NCI-H510A treated with DMSO at 0.1 percent for 48 hours (cell line): ENCODE measurements around the gene SELENOW.
"Not testable (repeated sequence)": the region's sequence is repeated elsewhere in the genome, so short reads cannot be mapped to it uniquely, and the experiment has no call there.

Source experiments
- DNase-seq: peaks from one replicate; lab custom pipeline; 2025; lab: John Stamatoyannopoulos, UW

SELENOW gene

DNA sequence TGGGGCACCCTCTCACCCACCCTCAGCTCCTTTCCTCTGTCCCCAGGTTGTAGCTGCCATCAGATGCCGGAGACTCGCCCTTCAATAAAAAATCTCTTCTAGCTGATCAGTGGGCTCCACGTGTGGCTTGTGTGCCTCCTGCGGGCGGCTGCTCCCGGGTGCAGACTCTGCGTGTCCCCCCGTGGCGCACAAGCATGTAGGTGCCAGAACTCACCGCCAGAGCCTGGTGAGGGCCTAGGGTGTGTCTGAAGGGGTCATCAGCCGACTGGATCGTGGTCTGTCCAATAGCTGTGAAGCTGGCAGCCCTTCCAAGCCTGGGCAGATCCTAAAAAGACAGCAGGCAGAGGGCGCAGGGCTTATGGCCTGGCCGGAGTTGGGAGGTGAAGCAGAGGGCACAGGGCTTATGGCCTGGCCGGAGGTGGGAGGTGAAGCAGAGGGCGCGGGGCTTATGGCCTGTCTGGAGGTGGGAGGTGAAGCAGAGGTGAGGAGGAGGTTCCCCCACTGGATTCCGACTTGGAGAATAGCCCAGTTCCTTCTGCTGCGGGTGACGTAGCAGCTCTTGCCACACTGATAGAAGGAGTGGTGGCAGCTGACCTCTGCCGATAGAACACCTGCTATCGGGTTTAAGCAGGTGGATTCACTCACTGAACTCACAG lies 21.4 kb upstream of the SELENOW start:
- DNase-seq, result no peak

DNA sequence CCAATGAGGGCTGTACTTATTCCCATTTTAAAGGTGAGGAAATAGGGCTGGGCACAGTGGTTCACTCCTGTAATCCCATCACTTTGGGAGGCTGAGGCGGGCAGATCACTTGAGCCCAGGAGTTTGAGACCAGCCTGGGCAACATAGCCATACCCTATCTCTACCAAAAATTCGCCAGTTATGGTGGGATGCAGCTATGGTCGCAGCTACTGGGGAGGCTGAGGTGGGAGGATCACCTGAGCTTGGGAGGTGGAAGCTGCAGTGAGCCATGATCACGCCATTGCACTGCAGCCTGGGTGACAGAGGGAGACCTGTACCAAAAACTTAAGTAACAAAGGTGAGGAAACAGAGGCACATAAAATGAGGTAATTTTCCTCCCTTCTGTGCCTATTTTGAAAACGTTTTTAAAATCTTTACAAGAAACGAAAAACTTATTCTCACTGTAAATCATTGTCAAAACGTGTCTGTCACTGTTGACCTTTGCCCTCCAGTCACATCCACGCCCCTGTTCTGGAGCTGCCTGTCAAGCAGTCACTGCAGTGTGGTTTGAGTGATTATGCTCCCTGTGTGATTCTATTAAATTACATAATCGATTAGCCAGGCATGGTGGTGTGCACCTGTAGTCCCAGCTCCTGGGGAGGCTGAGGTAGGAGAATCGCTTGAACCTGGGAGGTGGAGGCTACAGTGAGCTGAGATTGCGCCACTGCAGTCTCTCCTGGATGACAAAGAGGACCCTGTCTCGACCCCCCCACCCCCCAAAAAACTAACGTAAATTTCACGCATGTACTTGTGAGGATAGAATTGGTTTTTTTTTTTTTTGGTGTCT lies 20.7 kb upstream of the SELENOW start:
- DNase-seq, result no peak

DNA sequence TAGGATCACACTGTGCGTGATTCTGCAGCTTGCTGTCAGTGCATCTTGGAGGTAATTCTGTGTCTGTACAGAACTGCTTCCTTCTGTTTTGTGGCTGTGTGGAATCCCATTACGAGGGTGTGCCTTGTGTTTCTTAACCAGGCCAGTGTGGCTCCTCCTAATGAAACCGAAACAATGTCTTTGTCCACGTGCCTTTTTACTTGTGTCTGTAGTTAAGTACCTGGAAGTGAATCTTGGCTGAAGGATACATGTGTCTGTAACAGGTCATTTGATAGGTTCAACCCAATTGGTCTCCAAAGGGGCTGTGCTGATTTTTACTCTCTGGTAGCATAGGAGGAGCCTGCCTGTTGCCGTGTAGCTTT lies 20.1 kb upstream of the SELENOW start:
- DNase-seq, result no peak

DNA sequence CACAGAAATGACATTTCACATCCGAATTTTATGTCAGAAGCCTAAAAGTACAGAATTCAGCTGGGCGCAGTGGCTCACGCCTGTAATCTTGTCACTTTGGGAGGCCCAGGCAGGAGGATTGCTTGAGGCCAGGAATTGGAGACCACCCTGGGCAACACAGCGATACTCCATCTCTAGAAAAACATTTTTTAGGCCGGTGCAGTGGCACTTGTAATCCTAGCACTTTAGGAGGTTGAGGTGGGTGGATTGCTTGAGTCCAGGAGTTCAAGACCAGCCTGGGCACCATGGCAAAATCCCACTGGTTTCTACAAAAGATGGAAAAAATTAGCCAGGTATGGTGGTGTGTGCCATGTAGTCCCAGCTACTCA lies 17.9 kb upstream of the SELENOW start:
- DNase-seq, result no peak

DNA sequence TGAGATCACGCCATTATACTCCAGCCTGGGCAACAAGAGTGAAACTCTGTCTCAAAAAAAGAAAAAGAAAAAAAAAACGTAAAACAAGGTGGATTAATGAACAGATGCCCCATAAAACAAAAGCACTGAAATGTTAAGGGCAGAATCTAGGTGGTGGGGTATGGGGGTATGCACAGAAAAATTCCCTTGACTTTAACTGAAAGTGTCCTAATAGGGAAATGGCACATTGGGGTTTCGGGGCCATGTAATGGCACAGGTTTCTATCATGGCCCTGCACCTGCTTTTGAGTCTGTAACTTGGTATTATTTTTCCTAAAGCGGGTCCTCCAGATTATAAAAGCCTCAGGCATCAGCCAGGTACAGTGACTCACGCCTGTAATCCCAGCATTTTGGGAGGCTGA lies 16.9 kb upstream of the SELENOW start:
- no peak for DNase-seq

DNA sequence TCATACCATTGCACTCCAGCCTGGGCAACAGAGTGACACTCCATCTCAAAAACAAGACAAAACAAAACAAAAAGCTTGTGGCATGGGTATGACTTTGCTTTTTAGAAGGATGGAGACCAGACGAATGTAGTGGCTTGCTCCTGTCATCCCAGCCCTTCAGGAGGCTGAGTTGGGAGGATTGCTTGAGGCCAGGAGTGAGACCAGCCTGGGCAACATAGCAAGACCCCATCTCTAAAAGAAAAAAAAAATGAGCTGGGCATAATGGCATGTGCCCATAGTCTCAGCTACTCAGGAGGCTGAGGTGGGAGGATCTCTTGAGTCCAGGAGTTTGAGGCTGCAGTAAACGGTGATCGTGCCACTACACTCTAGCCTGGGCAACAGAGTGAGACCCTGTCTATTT lies 16.4 kb upstream of the SELENOW start:
- no peak for DNase-seq

DNA sequence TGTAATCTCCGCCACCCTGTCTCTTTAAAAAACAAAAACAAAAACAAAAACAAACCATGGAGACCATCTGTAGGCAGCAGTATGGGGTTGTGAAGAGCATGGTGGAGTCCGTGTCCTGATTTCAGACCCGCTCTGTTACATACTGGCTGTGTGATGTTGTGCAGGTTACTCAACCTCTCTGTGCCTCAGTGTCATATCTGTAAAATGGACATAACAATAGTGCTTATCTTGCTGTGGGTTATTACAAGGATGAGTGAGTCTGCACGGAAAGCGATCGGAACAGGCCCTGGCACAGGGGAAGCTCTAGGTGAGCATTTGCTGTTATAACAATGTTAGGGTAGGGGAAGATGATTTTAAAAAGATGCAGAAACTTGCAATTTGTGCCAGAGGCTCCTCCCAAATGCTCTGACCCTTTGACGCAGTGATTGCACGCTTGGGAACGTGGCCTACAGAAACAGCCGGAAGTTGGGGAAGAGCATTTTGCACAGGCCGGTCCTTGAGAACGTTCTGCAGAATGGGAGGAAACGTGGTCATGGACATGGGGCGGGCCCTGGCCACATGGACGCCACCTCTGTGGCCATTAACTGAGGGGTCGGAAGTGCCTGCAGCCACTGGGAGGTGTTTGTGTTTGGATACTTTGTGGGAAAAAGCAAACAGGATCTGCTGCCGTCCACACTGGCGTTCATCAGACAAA lies 15.7 kb upstream of the SELENOW start:
- no peak for DNase-seq

DNA sequence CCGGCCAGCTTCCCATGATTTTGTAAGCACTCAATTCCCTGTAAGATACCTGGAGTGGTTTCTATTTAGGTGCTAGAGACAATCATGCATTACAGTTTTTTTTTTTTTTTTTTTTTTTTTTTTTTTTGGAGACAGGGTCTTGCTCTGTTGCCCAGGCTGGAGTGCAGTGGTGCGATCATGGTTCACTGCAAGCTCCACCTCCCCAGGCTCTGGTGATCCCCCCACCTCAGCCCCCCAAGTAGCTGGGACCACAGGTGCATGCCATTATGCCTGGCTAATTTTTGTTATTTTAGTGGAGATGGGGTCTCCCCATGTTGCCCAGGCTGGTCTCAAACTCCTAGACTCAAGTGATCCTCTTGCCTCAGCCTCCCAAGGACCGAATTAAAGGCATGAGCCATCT lies 13.8 kb upstream of the SELENOW start:
- DNase-seq, result not testable (repeated sequence)

DNA sequence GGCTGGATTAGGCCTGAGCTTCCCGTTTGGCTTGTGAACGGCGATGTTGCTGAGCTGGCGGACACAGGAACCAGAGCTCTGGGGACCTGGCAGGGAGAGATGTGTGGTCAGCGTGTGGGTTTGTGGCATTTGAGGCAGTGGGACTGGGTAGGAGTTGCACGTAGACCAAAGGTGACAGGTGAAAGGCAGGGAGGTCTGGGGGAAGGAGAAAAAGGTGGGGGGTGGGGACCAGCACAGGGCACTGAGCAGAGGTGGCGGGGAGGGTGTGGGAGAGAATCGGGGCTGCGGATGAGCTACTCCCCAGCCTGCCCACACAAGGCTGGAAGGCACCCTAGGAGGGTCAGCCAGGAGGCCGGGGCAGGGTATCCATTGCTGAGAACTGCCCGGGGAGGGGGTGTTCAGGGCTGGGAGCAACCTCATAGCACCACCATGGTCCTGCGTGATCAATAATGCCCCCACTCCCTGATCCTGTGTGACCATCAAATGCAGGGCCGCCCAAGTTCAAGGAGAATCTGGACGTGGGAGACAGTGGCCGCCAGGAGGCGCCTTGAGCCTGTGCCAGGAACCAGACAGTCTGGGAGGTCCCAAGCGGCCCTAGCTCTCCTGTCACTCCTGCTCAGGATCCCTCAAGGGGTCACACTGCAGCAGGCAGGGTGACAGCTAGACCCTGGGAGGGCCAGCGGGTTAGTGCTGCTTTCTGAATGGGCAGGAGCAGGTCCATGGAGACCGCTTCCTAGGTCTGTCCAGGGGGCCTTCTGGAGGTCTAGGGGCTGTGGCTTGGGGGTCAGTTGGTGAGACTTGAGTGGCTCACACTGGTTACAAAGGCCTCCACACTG lies 12.8 kb upstream of the SELENOW start:
- peak; percentile 24 for DNase-seq

DNA sequence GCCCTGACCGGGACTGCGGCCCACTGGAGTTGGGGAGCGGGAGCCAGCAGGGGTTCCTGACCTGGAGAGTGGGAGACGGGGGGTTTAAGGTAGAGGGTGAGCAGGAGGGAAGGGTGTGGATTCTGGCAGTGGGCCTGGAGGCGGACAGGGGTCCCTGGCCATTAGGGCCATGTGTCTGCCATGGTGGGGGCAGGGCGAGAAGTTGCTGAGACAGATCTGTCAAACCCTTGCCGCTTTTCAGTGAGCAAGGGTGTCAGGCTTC lies 12.2 kb upstream of the SELENOW start:
- no peak for DNase-seq

DNA sequence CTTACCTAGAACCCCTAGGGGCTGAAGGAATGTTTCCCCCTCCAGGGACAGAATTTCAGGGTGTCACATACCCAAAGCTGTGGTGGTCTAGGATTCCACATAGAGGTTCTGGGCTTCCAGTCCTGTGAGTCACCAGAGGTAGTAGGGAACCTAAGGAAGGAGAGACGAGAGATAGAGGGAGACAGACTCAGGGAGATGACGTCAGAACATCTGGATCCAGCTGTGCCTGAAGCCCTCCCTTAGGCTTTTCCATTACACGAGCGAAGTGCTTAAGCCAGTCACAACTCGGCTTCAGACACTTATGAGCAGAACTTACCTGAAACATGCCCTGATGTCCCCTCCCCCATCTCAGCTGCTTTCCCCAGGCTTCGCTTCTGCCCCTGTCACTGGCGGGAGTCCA lies 11.8 kb upstream of the SELENOW start:
- no peak for DNase-seq

DNA sequence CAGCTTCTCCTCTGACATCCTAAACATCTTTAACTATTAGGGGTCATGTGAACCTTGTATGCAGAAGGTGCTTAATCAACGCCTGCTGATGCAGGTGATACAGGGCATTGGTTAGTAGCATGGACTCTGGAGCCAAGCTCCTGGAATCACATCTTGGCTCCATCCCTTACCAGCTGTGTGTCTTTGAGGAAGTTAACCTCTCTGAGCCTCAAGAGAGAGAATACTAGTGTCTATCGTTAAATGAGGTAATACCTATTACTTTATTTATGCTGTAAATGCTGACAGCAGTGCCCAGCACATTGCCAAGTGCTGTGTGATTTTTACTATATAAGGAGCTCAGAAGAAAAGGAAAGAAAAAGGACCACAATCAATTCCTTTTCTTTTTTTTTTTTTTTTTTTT lies 11.2 kb upstream of the SELENOW start:
- DNase-seq, result no peak

DNA sequence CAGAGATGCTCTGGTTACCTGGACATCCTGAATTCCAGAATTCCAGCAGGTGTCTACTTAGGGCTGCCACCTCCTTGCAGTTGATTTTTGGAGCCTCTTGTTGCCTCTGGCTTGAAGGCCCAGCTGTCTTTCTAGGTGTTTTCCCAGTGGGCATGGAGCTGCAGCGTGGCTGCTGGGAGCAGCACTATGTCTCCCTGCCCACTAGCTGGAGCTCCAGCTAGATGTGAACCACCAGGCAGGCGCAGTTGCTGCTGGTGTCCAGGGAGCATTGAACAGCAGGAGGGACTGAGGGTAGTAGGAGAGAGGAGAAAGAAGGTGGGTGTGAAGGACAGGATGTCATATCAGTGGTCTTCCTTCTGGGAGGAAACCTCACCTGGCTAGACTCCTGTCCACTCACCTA lies 9.9 kb upstream of the SELENOW start:
- DNase-seq, result no peak

DNA sequence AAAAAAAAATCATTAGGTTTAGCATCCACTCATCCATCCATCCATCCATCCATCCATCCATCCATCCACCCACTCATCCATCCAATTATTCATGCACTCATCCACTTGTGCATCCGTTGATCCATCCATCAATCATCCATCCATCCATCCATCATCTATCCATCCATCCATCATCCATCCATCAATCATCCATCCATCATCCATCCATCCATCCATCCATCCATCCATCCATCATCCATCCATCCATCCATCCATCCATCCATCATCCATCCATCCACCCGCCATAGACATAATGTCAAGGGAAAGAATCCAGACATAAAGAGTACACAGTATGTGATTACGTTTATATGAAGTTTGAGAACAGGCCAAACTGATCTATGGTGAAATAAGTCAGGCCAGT lies 9.0 kb upstream of the SELENOW start:
- no peak for DNase-seq

DNA sequence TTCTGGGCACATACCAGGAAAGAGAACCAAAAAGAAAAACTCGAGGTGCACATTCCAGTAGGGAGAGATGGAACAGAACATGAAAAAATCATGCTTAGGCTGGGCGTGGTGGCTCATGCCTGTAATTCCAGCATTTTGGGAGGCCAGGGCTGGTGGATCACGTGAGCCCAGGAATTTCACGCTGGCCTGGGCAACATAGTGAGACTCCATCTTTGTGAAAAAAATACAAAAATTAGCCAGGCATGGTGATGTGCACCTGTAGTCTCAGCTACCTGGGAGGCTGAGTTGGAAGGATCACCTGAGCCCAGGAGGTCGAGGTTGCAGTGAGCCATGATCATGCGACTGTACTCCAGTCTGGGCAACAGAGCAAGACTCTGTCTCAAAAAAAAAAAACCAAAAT lies 7.2 kb upstream of the SELENOW start:
- DNase-seq, result not testable (repeated sequence)

DNA sequence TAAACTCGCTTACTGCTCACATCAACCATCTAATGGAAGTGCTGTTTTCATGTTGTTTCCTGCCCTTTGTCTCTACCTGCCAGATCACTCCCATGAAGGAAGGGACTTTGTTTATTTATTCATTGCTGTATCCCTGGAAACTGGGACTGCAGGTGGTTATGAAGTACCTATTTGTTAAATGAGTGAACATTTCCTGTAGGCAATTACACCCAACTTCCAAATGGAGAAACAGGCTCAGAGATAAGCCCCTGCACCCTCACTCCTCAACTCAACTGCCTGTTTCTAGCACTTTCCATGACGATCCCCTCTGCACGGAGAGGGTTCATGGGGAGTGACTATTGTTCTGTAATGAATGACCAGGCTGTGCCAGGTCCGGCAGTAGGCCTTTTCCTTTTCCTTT lies 1.9 kb upstream of the SELENOW start:
- DNase-seq, result peak; percentile 95

DNA sequence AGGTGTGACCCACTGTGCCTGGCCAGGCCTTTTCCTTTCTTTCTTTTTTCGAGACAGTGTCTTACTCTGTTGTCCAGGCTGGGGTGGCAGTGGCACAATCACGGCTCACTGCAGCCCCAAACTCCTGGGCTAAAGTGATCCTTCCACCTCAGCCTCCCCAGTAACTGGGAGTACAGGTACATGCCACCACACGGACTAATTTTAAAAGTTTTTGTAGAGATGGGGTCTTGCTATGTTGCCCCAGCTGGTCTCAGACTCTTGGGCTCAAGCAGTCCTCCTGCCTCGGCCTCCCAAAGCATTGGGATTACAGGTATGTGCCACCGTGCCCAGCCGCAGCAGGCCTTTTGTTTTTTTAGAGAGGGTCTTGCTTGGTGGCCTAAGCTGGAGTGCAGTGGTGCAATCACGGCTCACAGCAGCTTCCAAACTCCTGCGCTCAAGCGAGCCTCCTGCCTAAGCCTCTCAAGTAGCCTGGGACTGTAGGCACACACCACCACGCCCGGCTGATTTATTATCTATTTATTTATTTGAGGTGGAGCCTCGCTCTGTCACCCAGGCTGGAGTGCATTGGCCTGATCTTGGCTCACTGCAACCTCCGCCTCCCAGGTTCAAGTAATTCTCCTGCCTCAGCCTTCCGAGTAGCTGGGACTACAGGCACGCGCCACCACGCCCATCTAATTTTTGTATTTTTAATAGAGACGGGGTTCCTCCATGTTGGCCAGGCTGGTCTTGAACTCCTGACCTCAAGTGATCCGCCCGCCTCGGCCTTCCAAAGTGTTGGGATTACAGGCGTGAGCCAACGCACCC lies 1.1 kb upstream of the SELENOW start:
- DNase-seq, result peak; percentile 33

DNA sequence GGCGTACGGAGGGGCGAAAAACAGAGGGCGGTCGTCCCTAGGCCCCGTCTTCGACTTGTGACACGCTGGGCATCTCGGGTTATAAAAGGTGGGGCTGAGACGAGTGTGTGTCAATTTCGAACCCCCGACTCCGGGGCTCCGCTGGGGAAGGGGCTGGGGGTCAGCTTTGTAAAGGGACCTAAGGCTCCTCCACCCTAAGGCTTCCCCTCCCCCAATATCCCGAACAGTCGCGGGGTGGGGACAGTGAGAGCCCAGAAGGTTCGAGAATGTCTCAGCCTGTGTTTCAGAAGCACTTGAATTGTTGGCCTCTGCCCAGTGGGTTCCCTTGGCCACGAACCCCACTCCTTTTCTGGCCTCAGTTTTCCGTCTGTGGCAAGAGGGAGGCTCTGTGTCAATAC lies 450 bp downstream of the SELENOW start:
- DNase-seq, result no peak

DNA sequence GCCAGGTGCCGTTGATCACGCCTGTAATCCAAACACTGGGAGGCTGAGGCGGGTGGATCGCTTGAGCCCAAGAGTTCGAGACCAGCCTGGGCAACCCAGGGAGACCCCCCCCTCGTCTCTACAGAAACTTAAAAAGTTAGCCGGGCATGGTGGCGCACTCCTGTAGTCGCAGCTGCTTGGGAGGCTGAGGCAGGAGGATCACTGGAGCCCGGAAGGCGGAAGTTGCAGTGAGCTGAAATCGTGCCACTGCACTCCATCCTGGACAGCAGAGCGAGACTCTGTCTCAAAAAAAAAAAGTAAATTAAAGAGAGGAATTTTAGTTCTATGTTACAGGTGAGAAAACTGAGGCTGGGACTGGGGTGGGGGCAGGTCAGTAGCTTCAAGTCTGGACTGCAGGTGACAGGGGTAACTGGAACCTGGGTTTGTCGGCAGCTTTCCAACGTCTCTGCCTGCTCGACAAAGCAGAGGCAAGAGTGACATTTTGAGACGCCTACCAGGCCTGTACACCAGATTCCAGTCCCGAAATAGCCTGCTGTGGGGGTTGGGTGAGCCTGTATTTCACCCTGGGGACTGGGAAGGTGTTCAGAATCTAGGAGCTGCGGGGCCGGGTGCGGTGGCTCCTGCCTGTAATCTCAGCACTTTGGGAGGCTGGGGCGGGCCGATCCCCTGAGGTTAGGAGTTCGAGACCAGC lies 1.2 kb downstream of the SELENOW start:
- DNase-seq, result no peak

DNA sequence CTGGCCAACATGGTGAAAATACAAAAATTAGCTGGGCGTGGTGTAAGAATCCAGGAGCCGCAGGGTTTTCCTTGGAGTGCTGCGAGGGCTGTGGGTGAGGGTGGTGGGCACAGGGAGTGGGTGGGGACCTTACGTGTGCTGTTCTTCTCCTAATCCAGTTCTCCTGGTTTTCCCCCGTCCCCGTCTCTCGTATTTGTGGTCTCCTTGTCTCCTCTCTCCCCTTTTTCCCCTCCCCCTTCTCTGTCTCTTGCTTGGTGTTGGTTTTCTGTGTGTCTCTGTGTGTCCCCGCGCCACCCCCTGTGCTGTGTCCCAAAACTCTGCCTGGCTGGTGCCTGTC lies 1.7 kb downstream of the SELENOW start:
- no peak for DNase-seq

DNA sequence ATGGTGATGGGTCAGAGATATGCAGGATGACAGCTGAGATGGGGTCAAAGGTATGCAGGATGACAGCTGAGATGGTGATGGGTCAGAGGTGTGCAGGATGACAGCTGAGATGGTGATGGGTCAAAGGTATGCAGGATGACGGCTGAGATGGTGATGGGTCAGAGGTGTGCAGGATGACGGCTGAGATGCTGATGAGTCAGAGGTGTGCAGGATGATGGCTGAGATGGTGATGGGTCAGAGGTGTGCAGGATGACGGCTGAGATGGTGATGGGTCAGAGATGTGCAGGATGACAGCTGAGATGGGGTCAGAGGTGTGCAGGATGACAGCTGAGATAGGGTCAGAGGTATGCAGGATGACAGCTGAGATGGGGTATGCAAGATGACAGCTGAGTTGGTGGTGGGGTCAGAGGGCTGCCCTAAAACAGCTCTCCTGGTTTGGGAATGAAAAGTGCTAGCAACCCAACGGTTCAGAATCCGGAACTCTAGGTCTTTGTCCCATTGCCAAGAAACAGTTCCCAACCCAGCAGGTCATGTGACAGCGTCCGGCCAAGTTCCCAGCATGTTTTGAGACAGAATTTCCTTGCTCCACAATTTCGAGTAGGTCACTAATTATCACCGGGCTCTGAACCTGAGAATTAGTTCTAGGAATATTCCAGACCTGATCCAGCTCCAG lies 3.2 kb downstream of the SELENOW start:
- no peak for DNase-seq
